GM06990 (cell line): ENCODE measurements around the gene THSD8.

Source experiments
- DNase-seq: peaks from one replicate; pipeline ENCODE4 v3.0.0-alpha.2; 2011; ENCODE audit not compliant: insufficient read length; ENCODE audit errors: extremely low read depth
- H3K27me3 ChIP-seq: replicated peaks from 2 replicates; pipeline ENCODE4 v1.6.0; 2011; ENCODE audit warnings: low read length; ENCODE audit not compliant: control insufficient read depth, insufficient read depth
- H3K36me3 ChIP-seq: 2 replicates; pipeline ENCODE4 v1.5.1; 2011; ENCODE audit warnings: low read length; ENCODE audit not compliant: control insufficient read depth, insufficient read depth
- H3K4me3 ChIP-seq: replicated peaks from 2 replicates; pipeline ENCODE4 v1.5.1; 2011; ENCODE audit warnings: low read depth, mild to moderate bottlenecking, control low read depth, low read length
- CTCF ChIP-seq: IDR thresholded peaks from 2 replicates; pipeline ENCODE4 v1.5.1; 2011; ENCODE audit warnings: low read length, control low read depth, mild to moderate bottlenecking, inconsistent platforms; ENCODE audit not compliant: insufficient read depth, poor library complexity, severe bottlenecking

Gene THSD8

GRCh38 chr19:12792853-12793289 is 9.0 kb upstream of the THSD8 start:
- DNase-seq, result no peak
- no peaks in the 10 kb centered on the region for H3K27me3 ChIP-seq
- TF ChIP-seq CTCF, result no peak

GRCh38 chr19:12793290-12794195 is 8.3 kb upstream of the THSD8 start:
- peak; percentile 98 for DNase-seq
- Histone ChIP-seq H3K27me3 (no peaks in the 10 kb centered on the region), H3K4me3 (peak overlapping the region; percentile 96), H3K36me3 (no peaks in the 10 kb centered on the region)
- no peak for TF ChIP-seq CTCF

More at GRCh38 chr19:12792853-12793289, 9.0 kb upstream of the THSD8 start:
- Histone ChIP-seq H3K36me3 (no peaks in the 10 kb centered on the region), H3K4me3 (peak overlapping the region; percentile 96)

- H3K4me3 ChIP-seq, result peak overlapping the region; percentile 96
- DNase-seq, result no peak
- no peaks in the 10 kb centered on the region for H3K27me3 ChIP-seq
- TF ChIP-seq CTCF, result no peak
- H3K36me3 ChIP-seq, result no peaks in the 10 kb centered on the region; the same call in 1 of the 2 replicates
These were observed 7.5 kb upstream of the THSD8 start for GRCh38 chr19:12794196-12794941.

GRCh38 chr19:12794971-12795381 is 6.9 kb upstream of the THSD8 start:
- Histone ChIP-seq H3K27me3 (no peaks in the 10 kb centered on the region), H3K36me3 (no peaks in the 10 kb centered on the region; the same call in 1 of the 2 replicates), H3K4me3 (no peak overlapping the region)
- TF ChIP-seq CTCF, result no peak
- no peak for DNase-seq

GRCh38 chr19:12796146-12797071 is 5.5 kb upstream of the THSD8 start:
- TF ChIP-seq CTCF, result peak; percentile 86
- Histone ChIP-seq H3K36me3 (no peaks in the 10 kb centered on the region; the same call in 1 of the 2 replicates), H3K27me3 (no peaks in the 10 kb centered on the region), H3K4me3 (peak overlapping the region; percentile 22; the same call in 1 of the 2 replicates)
- DNase-seq, result peak; percentile 62
